ENCODE data around the gene KMT2A.

DNA sequence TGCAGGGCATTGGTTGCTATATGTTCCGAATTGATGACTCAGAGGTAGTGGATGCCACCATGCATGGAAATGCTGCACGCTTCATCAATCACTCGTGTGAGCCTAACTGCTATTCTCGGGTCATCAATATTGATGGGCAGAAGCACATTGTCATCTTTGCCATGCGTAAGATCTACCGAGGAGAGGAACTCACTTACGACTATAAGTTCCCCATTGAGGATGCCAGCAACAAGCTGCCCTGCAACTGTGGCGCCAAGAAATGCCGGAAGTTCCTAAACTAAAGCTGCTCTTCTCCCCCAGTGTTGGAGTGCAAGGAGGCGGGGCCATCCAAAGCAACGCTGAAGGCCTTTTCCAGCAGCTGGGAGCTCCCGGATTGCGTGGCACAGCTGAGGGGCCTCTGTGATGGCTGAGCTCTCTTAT lies 85.6 kb downstream of the KMT2A start:
- TF ChIP-seq YY1 (IDR thresholded peaks at IDR 0.05; ENCODE audit: extremely low read depth, insufficient replicate concordance, low read depth, low read length) (no peak), POLR2A (IDR thresholded peaks at IDR 0.05; ENCODE audit: borderline replicate concordance, extremely low read depth, insufficient read depth, insufficient read length) (no peak), JUND (IDR thresholded peaks at IDR 0.05) (no peak)
- TF ChIP-seq, protein P1, sequence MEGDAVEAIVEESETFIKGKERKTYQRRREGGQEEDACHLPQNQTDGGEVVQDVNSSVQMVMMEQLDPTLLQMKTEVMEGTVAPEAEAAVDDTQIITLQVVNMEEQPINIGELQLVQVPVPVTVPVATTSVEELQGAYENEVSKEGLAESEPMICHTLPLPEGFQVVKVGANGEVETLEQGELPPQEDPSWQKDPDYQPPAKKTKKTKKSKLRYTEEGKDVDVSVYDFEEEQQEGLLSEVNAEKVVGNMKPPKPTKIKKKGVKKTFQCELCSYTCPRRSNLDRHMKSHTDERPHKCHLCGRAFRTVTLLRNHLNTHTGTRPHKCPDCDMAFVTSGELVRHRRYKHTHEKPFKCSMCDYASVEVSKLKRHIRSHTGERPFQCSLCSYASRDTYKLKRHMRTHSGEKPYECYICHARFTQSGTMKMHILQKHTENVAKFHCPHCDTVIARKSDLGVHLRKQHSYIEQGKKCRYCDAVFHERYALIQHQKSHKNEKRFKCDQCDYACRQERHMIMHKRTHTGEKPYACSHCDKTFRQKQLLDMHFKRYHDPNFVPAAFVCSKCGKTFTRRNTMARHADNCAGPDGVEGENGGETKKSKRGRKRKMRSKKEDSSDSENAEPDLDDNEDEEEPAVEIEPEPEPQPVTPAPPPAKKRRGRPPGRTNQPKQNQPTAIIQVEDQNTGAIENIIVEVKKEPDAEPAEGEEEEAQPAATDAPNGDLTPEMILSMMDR (IDR thresholded peaks at IDR 0.05 in 2 of 3, conservative IDR thresholded peaks at IDR 0.05 in 1 of 3; ENCODE audit: borderline replicate concordance in 1 of 3, insufficient read depth in 1 of 3, low read depth in 2 of 3, low read length in 2 of 3): no peak
- TF ChIP-seq, protein P2, sequence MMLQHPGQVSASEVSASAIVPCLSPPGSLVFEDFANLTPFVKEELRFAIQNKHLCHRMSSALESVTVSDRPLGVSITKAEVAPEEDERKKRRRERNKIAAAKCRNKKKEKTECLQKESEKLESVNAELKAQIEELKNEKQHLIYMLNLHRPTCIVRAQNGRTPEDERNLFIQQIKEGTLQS (IDR thresholded peaks at IDR 0.05): no peak
- TF ChIP-seq, protein P3, sequence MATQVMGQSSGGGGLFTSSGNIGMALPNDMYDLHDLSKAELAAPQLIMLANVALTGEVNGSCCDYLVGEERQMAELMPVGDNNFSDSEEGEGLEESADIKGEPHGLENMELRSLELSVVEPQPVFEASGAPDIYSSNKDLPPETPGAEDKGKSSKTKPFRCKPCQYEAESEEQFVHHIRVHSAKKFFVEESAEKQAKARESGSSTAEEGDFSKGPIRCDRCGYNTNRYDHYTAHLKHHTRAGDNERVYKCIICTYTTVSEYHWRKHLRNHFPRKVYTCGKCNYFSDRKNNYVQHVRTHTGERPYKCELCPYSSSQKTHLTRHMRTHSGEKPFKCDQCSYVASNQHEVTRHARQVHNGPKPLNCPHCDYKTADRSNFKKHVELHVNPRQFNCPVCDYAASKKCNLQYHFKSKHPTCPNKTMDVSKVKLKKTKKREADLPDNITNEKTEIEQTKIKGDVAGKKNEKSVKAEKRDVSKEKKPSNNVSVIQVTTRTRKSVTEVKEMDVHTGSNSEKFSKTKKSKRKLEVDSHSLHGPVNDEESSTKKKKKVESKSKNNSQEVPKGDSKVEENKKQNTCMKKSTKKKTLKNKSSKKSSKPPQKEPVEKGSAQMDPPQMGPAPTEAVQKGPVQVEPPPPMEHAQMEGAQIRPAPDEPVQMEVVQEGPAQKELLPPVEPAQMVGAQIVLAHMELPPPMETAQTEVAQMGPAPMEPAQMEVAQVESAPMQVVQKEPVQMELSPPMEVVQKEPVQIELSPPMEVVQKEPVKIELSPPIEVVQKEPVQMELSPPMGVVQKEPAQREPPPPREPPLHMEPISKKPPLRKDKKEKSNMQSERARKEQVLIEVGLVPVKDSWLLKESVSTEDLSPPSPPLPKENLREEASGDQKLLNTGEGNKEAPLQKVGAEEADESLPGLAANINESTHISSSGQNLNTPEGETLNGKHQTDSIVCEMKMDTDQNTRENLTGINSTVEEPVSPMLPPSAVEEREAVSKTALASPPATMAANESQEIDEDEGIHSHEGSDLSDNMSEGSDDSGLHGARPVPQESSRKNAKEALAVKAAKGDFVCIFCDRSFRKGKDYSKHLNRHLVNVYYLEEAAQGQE (IDR thresholded peaks at IDR 0.05; ENCODE audit: low read depth): no peak
